OCI-LY3 (cell line): ENCODE measurements around the gene RAD23A.

Source experiments
- CTCF ChIP-seq: fragments of 200-600, 300-600 bp; sonication (generic); IDR thresholded peaks from 2 replicates; pipeline ENCODE4 v1.5.1; 2014; ENCODE audit warnings: antibody characterized with exemption, low read length, low read depth
- EZH2phosphoT487 ChIP-seq: fragments of 200-600 bp; shearing (Covaris generic); IDR thresholded peaks from 2 replicates; pipeline ENCODE4 v1.6.1; 2018; ENCODE audit warnings: antibody characterized with exemption, mixed run types, low read depth

- TF ChIP-seq CTCF (no peak), EZH2phosphoT487 (no peak)
Observed at GRCh38 chr19:12948612-12949362, 3.1 kb downstream of the RAD23A start.
